Endothelial cell of umbilical vein (primary cell): ENCODE results near the gene SHMT1. TPM values are rescaled to one million over a fixed set of nuclear protein-coding genes. Genes with fewer than 3 reads are reported as not detected.

Experiments
- BruUV-seq: library from RNA; stranded (reverse); fragments of 400-500 nt; replicated peaks from 2 replicates; lab custom pipeline; 2021; lab: Mats Ljungman, UMichigan
- CTCF ChIA-PET: fragments of 300-600, 350-600 bp; sonication (Branson Sonifier 250); formaldehyde crosslinking; loops from one replicate; lab custom pipeline; 2021; ENCODE audit warnings: antibody characterized with exemption, inconsistent platforms; lab: Charles Lee
- POLR2A ChIA-PET: fragments of 300-600, 350-600 bp; sonication (Branson Sonifier 250); formaldehyde crosslinking; loops from one replicate; lab custom pipeline; 2021; ENCODE audit warnings: antibody characterized with exemption, inconsistent platforms; lab: Charles Lee
- DNase-seq: peaks from one replicate; pipeline ENCODE4 v3.0.0-alpha.2; 2011; ENCODE audit warnings: low read depth, low spot score
- FAIRE-seq: peaks from 2 replicates; lab custom pipeline; 2011; peaks lifted over from hg19 to GRCh38; lab: Jason Lieb, UNC
- H2AFZ ChIP-seq: 2 replicates; pipeline ENCODE4 v1.6.0; 2012; ENCODE audit warnings: low read depth, low read length, control low read depth, inconsistent platforms
- H3K27ac ChIP-seq: 2 replicates; pipeline ENCODE4 v1.5.1; 2011; ENCODE audit warnings: low read depth, mild to moderate bottlenecking, control low read depth, low read length, moderate library complexity; ENCODE audit not compliant: insufficient read depth
- H3K27me3 ChIP-seq, 2 experiments: 2 replicates each; pipeline versions ENCODE4 v1.6.0 to v1.6.1; 2011; ENCODE audit warnings: low read length in 2 of 2, mixed read lengths in 1 of 2; ENCODE audit not compliant: control insufficient read depth in 2 of 2, insufficient read depth in 2 of 2
- H3K36me3 ChIP-seq, 2 experiments: 2 replicates in 1 of 2; 3 replicates in 1 of 2; pipeline ENCODE4 v1.5.1; 2011; ENCODE audit warnings: low read length in 2 of 2, mild to moderate bottlenecking in 1 of 2, moderate library complexity in 1 of 2; ENCODE audit not compliant: control insufficient read depth in 2 of 2, insufficient read depth in 2 of 2; ENCODE audit errors: extremely low read depth in 1 of 2
- H3K4me1 ChIP-seq: 3 replicates; pipeline ENCODE4 v1.5.1; 2011; ENCODE audit warnings: mild to moderate bottlenecking, low read length; ENCODE audit not compliant: control insufficient read depth, insufficient read depth; ENCODE audit errors: extremely low read depth
- H3K4me2 ChIP-seq: 2 replicates; pipeline ENCODE4 v1.6.1; 2011; ENCODE audit warnings: low read length, control low read depth, mixed read lengths; ENCODE audit not compliant: insufficient read depth
- H3K4me3 ChIP-seq, 3 experiments: fragments of 200-600 bp in 1 of 3; sonication (generic), shearing (Covaris generic) in 1 of 3; replicated peaks in 1 of 3; 2 replicates each; pipeline ENCODE4 v1.5.1; 2011 to 2016; ENCODE audit warnings: control low read depth in 3 of 3, low read length in 3 of 3, mild to moderate bottlenecking in 2 of 3, inconsistent platforms in 1 of 3, low read depth in 1 of 3, moderate library complexity in 1 of 3; ENCODE audit not compliant: insufficient read depth in 1 of 3
- H3K79me2 ChIP-seq: 2 replicates; pipeline ENCODE4 v1.6.0; 2012; ENCODE audit warnings: low read length, inconsistent platforms; ENCODE audit not compliant: control insufficient read depth, insufficient read depth
- H3K9ac ChIP-seq: replicated peaks from 2 replicates; pipeline ENCODE3; 2011; ENCODE audit warnings: low read length, control low read depth; ENCODE audit not compliant: insufficient read depth; ENCODE audit errors: extremely low read depth
- H3K9me1 ChIP-seq: replicated peaks from 3 replicates; pipeline ENCODE4 v1.6.0; 2011; ENCODE audit warnings: mild to moderate bottlenecking, low read length; ENCODE audit not compliant: control insufficient read depth, insufficient read depth; ENCODE audit errors: extremely low read depth
- H3K9me3 ChIP-seq: replicated peaks from 2 replicates; pipeline ENCODE4 v1.5.1; 2012; ENCODE audit warnings: low read length, inconsistent platforms; ENCODE audit not compliant: control insufficient read depth, insufficient read depth
- H4K20me1 ChIP-seq: replicated peaks from 2 replicates; pipeline ENCODE3; 2011; ENCODE audit warnings: mild to moderate bottlenecking, low read length; ENCODE audit not compliant: control insufficient read depth, insufficient read depth; ENCODE audit errors: extremely low read depth
- FOS ChIP-seq: IDR thresholded peaks from 2 replicates; pipeline ENCODE4 v1.6.1; 2011; ENCODE audit warnings: mild to moderate bottlenecking, low read length, moderate library complexity, borderline replicate concordance; ENCODE audit not compliant: insufficient read depth
- GATA2 ChIP-seq: IDR thresholded peaks from 2 replicates; pipeline ENCODE4 v1.7.0; 2011; ENCODE audit warnings: low read depth, mild to moderate bottlenecking, moderate library complexity, mixed read lengths, low read length; ENCODE audit not compliant: insufficient read length, insufficient read depth
- JUN ChIP-seq: IDR thresholded peaks from 2 replicates; pipeline ENCODE4 v1.6.1; 2011; ENCODE audit warnings: borderline replicate concordance, low read depth; ENCODE audit not compliant: insufficient read length, insufficient read depth
- MAX ChIP-seq: IDR thresholded peaks from 2 replicates; pipeline ENCODE4 v1.6.1; 2011; ENCODE audit not compliant: insufficient read depth, insufficient read length
- MYC ChIP-seq: IDR thresholded peaks from one replicate; pipeline ENCODE4 v1.6.1; 2011; ENCODE audit warnings: mild to moderate bottlenecking, low read depth, low read length
- POLR2A ChIP-seq: IDR thresholded peaks from 2 replicates; pipeline ENCODE4 v1.6.1; 2012; ENCODE audit warnings: low read depth, mild to moderate bottlenecking, control low read depth, low read length
- POLR2AphosphoS5 ChIP-seq: IDR thresholded peaks from 2 replicates; pipeline ENCODE4 v1.6.1; 2012; ENCODE audit warnings: low read depth, mild to moderate bottlenecking, control low read depth, low read length, moderate library complexity; ENCODE audit not compliant: insufficient read depth
- dilution Hi-C: fragments of 300-500 bp; cut with MboI; formaldehyde crosslinking; loops from one replicate; pipeline ENCODE4 v1.15.0; 2019; ENCODE audit warnings: low sequenced_read_pairs; ENCODE audit not compliant: extremely low pct_ligation_motif_present
- intact Hi-C: fragments of 100-400 bp; cut with micrococcal nuclease; formaldehyde crosslinking; loops from one replicate; pipeline ENCODE4 v1.10.0; 2022
- polyA plus RNA-seq, 4 experiments: library from polyadenylated mRNA; depleted of rRNA in 3 of 4; stranded (reverse) in 3 of 4; unstranded in 1 of 4; fragments of >200 nt; gene quantifications; 2 replicates each; pipeline versions ENCODE4 v1.2.1 to v1.2.3, GENCODE V29; 2011 to 2012; ENCODE audit warnings: missing spikeins in 1 of 4
- total RNA-seq: library from RNA; stranded (reverse); gene quantifications from 2 replicates; pipeline ENCODE4 v1.2.3, GENCODE V29; 2021
- TF ChIP-seq, protein P1 (sequence below), 2 donors: IDR thresholded peaks; 1 replicate in 1 of 2; 2 replicates in 1 of 2; pipeline ENCODE4 v1.5.1; 2011; ENCODE audit warnings: low read length in 2 of 2, mild to moderate bottlenecking in 2 of 2, moderate library complexity in 2 of 2, control low read depth in 1 of 2, inconsistent platforms in 1 of 2, low read depth in 1 of 2; ENCODE audit not compliant: insufficient read depth in 1 of 2; ENCODE audit errors: extremely low read depth in 1 of 2

The SHMT1 gene
- total and polyA plus RNA-seq, 2 donors (not counting 3 experiments of a cell fraction or from before 2014, with no cell fraction given): 18.9 to 27.6 TPM

GRCh38 chr17:18360518-18360917 is 2.8 kb downstream of the SHMT1 start:
- H3K27me3 ChIP-seq: no peaks in the 10 kb centered on the region
- no TSS peak for BruUV-seq
- no peak overlapping the region for H3K4me2 ChIP-seq
- POLR2A ChIA-PET: no interaction called here
- no peaks in the 10 kb centered on the region for H4K20me1 ChIP-seq
- DNase-seq (no peak), FAIRE-seq (no peak)
- dilution Hi-C loops: no loop called here
- H3K79me2 ChIP-seq: peaks cover 8% of the 10 kb centered on the region
- H3K4me3 ChIP-seq: no peak overlapping the region
- CTCF ChIA-PET: no interaction called here
- H3K27ac ChIP-seq: no peak overlapping the region
- no peaks in the 10 kb centered on the region for H3K36me3 ChIP-seq
- TF ChIP-seq JUN: no peak
- TF ChIP-seq POLR2AphosphoS5: no peak
- TF ChIP-seq GATA2: no peak
- TF ChIP-seq MYC: no peak
- TF ChIP-seq FOS: no peak
- no peak for TF ChIP-seq MAX
- TF ChIP-seq, protein P1, sequence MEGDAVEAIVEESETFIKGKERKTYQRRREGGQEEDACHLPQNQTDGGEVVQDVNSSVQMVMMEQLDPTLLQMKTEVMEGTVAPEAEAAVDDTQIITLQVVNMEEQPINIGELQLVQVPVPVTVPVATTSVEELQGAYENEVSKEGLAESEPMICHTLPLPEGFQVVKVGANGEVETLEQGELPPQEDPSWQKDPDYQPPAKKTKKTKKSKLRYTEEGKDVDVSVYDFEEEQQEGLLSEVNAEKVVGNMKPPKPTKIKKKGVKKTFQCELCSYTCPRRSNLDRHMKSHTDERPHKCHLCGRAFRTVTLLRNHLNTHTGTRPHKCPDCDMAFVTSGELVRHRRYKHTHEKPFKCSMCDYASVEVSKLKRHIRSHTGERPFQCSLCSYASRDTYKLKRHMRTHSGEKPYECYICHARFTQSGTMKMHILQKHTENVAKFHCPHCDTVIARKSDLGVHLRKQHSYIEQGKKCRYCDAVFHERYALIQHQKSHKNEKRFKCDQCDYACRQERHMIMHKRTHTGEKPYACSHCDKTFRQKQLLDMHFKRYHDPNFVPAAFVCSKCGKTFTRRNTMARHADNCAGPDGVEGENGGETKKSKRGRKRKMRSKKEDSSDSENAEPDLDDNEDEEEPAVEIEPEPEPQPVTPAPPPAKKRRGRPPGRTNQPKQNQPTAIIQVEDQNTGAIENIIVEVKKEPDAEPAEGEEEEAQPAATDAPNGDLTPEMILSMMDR (IDR thresholded peaks at IDR 0.05; ENCODE audit: extremely low read depth in 1 of 2, insufficient read depth in 1 of 2, low read depth in 1 of 2, low read length in 2 of 2): no peak
- TF ChIP-seq POLR2A: no peak
- intact Hi-C loops: no loop called here
- no peaks in the 10 kb centered on the region for H3K9me3 ChIP-seq
- no peak overlapping the region for H3K9ac ChIP-seq
- no peak overlapping the region for H2AFZ ChIP-seq
- H3K4me1 ChIP-seq: peaks cover 6% of the 10 kb centered on the region
- H3K9me1 ChIP-seq: no peaks in the 10 kb centered on the region
